Measurements from ENCODE around the gene TUBGCP3.

DNA sequence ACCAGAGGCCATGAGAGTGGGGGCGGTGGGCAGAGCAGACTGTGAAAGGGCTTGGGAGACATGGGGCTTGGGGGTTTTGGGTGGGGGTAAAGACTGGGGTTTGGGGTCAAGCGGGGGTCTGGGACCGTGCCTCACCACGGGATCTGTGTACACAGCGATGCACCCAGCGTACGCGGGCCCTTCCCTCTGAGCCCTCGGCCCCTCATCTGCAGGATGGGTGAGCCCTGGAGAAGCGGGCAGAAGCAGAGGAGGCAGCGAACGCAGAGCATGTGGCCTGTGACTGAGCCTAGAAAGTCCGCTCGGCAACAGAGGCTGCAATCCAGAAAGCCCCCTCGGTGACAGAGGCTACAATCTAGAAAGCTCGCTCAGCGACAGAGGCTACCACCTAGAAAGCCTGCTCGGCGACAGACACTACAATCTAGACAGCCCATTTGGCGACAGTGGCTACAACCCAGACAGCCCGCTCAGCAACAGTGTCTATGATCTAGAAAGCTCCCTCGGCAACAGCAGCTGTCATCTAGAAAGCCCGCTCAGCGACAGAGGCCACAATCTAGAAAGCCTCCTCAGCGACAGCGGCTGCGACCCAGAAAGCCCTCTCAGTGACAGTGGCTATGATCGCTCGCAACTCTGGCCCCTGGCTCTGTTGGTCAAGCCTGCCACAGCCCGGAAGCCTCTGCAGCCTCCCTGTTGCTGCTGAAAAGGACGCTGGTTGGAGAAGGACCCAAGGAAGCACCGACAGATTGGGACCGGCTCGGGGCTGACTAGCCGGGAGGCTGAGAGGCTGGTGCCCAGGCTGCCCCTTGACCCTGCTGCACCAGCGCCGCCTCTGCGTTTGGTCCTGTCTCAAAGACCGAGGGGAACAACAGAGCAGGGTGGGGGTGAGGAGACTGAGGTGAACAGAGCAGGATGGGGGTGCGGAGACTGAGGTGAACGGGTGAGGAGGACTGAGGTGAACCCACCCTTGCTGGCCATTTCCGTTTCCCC is 143.2 kb downstream of the TUBGCP3 start:
- TF ChIP-seq POLR2A (IDR thresholded peaks at IDR 0.05) = no peak
- TF ChIP-seq, protein P1, sequence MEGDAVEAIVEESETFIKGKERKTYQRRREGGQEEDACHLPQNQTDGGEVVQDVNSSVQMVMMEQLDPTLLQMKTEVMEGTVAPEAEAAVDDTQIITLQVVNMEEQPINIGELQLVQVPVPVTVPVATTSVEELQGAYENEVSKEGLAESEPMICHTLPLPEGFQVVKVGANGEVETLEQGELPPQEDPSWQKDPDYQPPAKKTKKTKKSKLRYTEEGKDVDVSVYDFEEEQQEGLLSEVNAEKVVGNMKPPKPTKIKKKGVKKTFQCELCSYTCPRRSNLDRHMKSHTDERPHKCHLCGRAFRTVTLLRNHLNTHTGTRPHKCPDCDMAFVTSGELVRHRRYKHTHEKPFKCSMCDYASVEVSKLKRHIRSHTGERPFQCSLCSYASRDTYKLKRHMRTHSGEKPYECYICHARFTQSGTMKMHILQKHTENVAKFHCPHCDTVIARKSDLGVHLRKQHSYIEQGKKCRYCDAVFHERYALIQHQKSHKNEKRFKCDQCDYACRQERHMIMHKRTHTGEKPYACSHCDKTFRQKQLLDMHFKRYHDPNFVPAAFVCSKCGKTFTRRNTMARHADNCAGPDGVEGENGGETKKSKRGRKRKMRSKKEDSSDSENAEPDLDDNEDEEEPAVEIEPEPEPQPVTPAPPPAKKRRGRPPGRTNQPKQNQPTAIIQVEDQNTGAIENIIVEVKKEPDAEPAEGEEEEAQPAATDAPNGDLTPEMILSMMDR (IDR thresholded peaks at IDR 0.05) = no peak
- TF ChIP-seq EP300 (IDR thresholded peaks at IDR 0.05) = no peak
- no peak for TF ChIP-seq POLR2AphosphoS5 (IDR thresholded peaks at IDR 0.05)

Data from upper lobe of left lung (tissue), 4 donors.